ENCODE measurements around the gene HPS1.

GRCh38 chr10:98388101-98388655 lies 58.6 kb downstream of the HPS1 start:
- no peak for TF ChIP-seq CTCF (IDR thresholded peaks at IDR 0.05)
- no peak for TF ChIP-seq POLR2A (IDR thresholded peaks at IDR 0.05)
